ENCODE measurements around the gene RYR2. TPM values are rescaled to one million over a fixed set of nuclear protein-coding genes. Genes with fewer than 3 reads are reported as not detected.

Gene RYR2
- total and polyA plus RNA-seq, 4 donors: 9.2 to 31.2 (median 17.3) TPM

GRCh38 chr1:237223419-237223818, 181.4 kb downstream of the RYR2 start:
- Histone ChIP-seq H3K4me1 (ENCODE audit: control insufficient read depth, insufficient read depth, low read length) (peaks cover 4% of the 10 kb centered on the region), H3K9me3 (ENCODE audit: control insufficient read depth, insufficient read depth, low read length) (no peaks in the 10 kb centered on the region), H3K36me3 (ENCODE audit: control insufficient read depth, insufficient read depth, low read length) (no peaks in the 10 kb centered on the region), H3K4me3 (ENCODE audit: low read depth, low read length) (no peak overlapping the region), H3K27me3 (ENCODE audit: control insufficient read depth, insufficient read depth, low read length) (no peaks in the 10 kb centered on the region), H3K27ac (ENCODE audit: low read depth, low read length) (no peak overlapping the region)
- DNase-seq (ENCODE audit: low read depth in 4 of 6, low spot score in 6 of 6): no peak
- no CpG with 5 or more reads among the region's 2 CpGs for WGBS (ENCODE audit: insufficient coverage)

- H3K4me1 ChIP-seq (ENCODE audit: control insufficient read depth, insufficient read depth, low read length): no peaks in the 10 kb centered on the region
- no peak overlapping the region for H3K4me3 ChIP-seq (ENCODE audit: low read depth, low read length)
- 89% methylated on average over 10 of the region's 13 CpGs for WGBS (ENCODE audit: insufficient coverage)
- no peaks in the 10 kb centered on the region for H3K27me3 ChIP-seq (ENCODE audit: control insufficient read depth, insufficient read depth, low read length)
- no peak overlapping the region for H3K27ac ChIP-seq (ENCODE audit: low read depth, low read length)
- DNase-seq (ENCODE audit: low read depth in 4 of 6, low spot score in 6 of 6): peak in 1 of 6 donors; percentile 47
- H3K9me3 ChIP-seq (ENCODE audit: control insufficient read depth, insufficient read depth, low read length): no peaks in the 10 kb centered on the region
- no peaks in the 10 kb centered on the region for H3K36me3 ChIP-seq (ENCODE audit: control insufficient read depth, insufficient read depth, low read length)
Observed at GRCh38 chr1:237226177-237226944, 184.4 kb downstream of the RYR2 start.

DNA sequence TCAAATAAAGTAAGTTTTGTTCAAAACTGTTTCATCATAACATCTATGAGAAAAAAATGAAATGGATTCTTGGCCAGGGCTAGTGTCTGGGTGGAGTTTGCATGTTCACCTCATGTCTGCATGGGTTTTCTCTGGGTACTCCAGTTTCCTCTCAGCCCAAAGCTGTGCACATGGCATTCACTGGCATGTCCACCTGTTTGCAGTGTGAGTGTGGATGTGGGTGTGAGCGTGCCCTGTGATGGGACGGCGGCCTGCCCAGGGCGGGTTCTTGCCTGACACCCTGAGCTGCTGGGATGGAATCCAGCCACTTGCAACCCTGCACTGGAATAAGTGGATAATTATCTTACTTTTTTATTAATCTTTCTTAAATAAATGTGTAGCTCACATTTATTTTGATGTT, 185.5 kb downstream of the RYR2 start:
- no peaks in the 10 kb centered on the region for H3K4me1 ChIP-seq (ENCODE audit: control insufficient read depth, insufficient read depth, low read length)
- WGBS (ENCODE audit: insufficient coverage): no CpG with 5 or more reads among the region's 4 CpGs
- no peak overlapping the region for H3K4me3 ChIP-seq (ENCODE audit: low read depth, low read length)
- H3K36me3 ChIP-seq (ENCODE audit: control insufficient read depth, insufficient read depth, low read length): no peaks in the 10 kb centered on the region
- no peaks in the 10 kb centered on the region for H3K27me3 ChIP-seq (ENCODE audit: control insufficient read depth, insufficient read depth, low read length)
- H3K27ac ChIP-seq (ENCODE audit: low read depth, low read length): no peak overlapping the region
- no peaks in the 10 kb centered on the region for H3K9me3 ChIP-seq (ENCODE audit: control insufficient read depth, insufficient read depth, low read length)
- DNase-seq (ENCODE audit: low read depth in 4 of 6, low spot score in 6 of 6): no peak

DNA sequence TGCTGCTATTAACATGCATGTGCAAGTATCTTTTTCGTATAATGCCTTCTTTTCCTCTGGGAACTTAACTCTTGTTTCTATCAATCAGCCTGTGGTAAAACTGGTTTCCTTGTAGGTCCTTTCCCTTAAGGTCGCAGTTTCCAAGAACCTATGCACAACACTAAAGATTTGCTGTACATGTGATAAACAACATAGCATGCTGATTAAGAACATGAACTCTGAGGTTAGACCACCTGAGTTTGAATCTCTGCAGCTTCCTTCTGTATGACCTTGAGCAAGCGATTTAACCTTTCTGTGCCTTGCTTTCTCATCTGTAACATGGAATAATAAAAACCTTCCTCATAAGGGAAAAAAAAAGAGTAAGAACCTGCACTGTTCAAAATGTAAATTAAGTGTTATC, 186.4 kb downstream of the RYR2 start:
- Histone ChIP-seq H3K4me1 (ENCODE audit: control insufficient read depth, insufficient read depth, low read length) (no peaks in the 10 kb centered on the region), H3K36me3 (ENCODE audit: control insufficient read depth, insufficient read depth, low read length) (no peaks in the 10 kb centered on the region), H3K9me3 (ENCODE audit: control insufficient read depth, insufficient read depth, low read length) (no peaks in the 10 kb centered on the region), H3K4me3 (ENCODE audit: low read depth, low read length) (no peak overlapping the region), H3K27ac (ENCODE audit: low read depth, low read length) (no peak overlapping the region), H3K27me3 (ENCODE audit: control insufficient read depth, insufficient read depth, low read length) (no peaks in the 10 kb centered on the region)
- no CpG with 5 or more reads among the region's 3 CpGs for WGBS (ENCODE audit: insufficient coverage)
- DNase-seq (ENCODE audit: low read depth in 4 of 6, low spot score in 6 of 6): no peak

DNA sequence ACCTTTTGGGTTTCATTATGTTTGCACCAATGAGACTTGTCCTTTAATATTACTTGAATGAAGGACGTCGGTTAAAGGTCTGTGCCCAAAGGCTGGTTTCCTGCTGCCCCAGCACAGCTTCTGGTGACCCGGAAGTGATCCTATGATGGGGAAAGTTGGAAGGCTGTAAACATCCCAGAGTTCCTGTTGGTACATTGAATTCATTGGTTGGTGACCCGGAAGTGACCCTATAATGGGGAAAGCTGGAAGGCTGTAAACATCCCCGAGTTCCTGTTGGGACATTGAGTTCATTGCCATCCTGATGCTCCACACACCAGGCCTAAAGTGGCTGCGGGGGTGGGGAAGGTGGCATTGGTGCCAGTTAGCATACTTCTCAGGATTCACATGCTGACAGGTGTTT, 187.3 kb downstream of the RYR2 start:
- 93% methylated on average over 4 of the region's 6 CpGs for WGBS (ENCODE audit: insufficient coverage)
- Histone ChIP-seq H3K4me1 (ENCODE audit: control insufficient read depth, insufficient read depth, low read length) (no peaks in the 10 kb centered on the region), H3K36me3 (ENCODE audit: control insufficient read depth, insufficient read depth, low read length) (no peaks in the 10 kb centered on the region), H3K4me3 (ENCODE audit: low read depth, low read length) (no peak overlapping the region), H3K27ac (ENCODE audit: low read depth, low read length) (no peak overlapping the region), H3K9me3 (ENCODE audit: control insufficient read depth, insufficient read depth, low read length) (no peaks in the 10 kb centered on the region), H3K27me3 (ENCODE audit: control insufficient read depth, insufficient read depth, low read length) (no peaks in the 10 kb centered on the region)
- DNase-seq (ENCODE audit: low read depth in 4 of 6, low spot score in 6 of 6): no peak

GRCh38 chr1:237232501-237232900, 190.5 kb downstream of the RYR2 start:
- Histone ChIP-seq H3K9me3 (ENCODE audit: control insufficient read depth, insufficient read depth, low read length) (no peaks in the 10 kb centered on the region), H3K27ac (ENCODE audit: low read depth, low read length) (no peak overlapping the region), H3K4me1 (ENCODE audit: control insufficient read depth, insufficient read depth, low read length) (no peaks in the 10 kb centered on the region), H3K36me3 (ENCODE audit: control insufficient read depth, insufficient read depth, low read length) (no peaks in the 10 kb centered on the region), H3K27me3 (ENCODE audit: control insufficient read depth, insufficient read depth, low read length) (no peaks in the 10 kb centered on the region), H3K4me3 (ENCODE audit: low read depth, low read length) (no peak overlapping the region)
- 49% methylated on average over 3 of the region's 4 CpGs for WGBS (ENCODE audit: insufficient coverage)
- DNase-seq (ENCODE audit: low read depth in 4 of 6, low spot score in 6 of 6): no peak

DNA sequence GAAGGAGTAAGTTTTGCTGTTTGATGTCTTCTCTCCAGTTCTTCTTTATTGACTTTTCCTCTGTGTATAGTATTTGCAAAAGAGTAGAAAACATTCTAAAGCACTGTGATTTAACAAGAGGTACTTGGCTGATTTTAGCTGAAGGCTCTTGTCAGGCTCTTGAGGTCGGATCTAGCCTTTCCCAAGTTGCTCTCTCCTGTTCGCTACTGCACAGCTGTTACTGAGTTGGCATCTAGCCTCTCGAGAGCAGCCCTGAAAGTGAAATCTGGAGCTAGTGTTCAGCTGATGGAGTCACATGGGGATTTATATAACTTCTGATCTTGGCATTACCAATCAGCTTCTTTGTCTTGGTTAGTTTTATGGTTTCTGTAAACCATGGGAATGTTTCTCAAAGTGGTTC, 193.1 kb downstream of the RYR2 start:
- WGBS (ENCODE audit: insufficient coverage): 69% methylated on average over 2 of the region's 3 CpGs
- H3K27ac ChIP-seq (ENCODE audit: low read depth, low read length): no peak overlapping the region

DNA sequence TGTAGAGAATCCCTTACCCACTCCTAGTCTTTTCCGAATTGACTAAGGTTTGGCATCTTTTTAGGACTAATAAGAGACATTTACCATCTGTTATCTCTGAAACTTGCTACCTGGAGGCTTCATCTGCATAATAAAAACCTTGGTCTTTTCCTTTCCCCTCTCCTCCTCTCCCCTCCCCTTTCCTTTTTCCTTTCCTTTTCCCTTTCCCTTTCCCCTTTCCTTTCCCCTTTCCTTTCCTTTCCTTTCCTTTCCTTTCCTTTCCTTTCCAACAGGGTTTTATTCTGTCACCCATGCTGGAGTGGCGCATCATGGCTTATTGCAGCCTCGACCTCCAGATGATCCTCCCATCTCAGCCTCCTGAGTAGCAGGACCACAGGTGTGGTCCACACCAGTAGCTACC, 195.7 kb downstream of the RYR2 start:
- H3K27me3 ChIP-seq (ENCODE audit: control insufficient read depth, insufficient read depth, low read length): no peaks in the 10 kb centered on the region
- no peak for DNase-seq (ENCODE audit: low read depth in 4 of 6, low spot score in 6 of 6)
- no peaks in the 10 kb centered on the region for H3K4me1 ChIP-seq (ENCODE audit: control insufficient read depth, insufficient read depth, low read length)
- WGBS (ENCODE audit: insufficient coverage): 89% methylated on average over 1 of the region's 3 CpGs
- no peaks in the 10 kb centered on the region for H3K9me3 ChIP-seq (ENCODE audit: control insufficient read depth, insufficient read depth, low read length)
- H3K27ac ChIP-seq (ENCODE audit: low read depth, low read length): no peak overlapping the region
- no peaks in the 10 kb centered on the region for H3K36me3 ChIP-seq (ENCODE audit: control insufficient read depth, insufficient read depth, low read length)
- no peak overlapping the region for H3K4me3 ChIP-seq (ENCODE audit: low read depth, low read length)

More for the DNA sequence above, 193.1 kb downstream of the RYR2 start:
- DNase-seq (ENCODE audit: low read depth in 4 of 6, low spot score in 6 of 6): no peak
- Histone ChIP-seq H3K36me3 (ENCODE audit: control insufficient read depth, insufficient read depth, low read length) (no peaks in the 10 kb centered on the region), H3K4me1 (ENCODE audit: control insufficient read depth, insufficient read depth, low read length) (no peaks in the 10 kb centered on the region), H3K9me3 (ENCODE audit: control insufficient read depth, insufficient read depth, low read length) (no peaks in the 10 kb centered on the region), H3K4me3 (ENCODE audit: low read depth, low read length) (no peak overlapping the region), H3K27me3 (ENCODE audit: control insufficient read depth, insufficient read depth, low read length) (no peaks in the 10 kb centered on the region)

GRCh38 chr1:237239248-237239647, 197.3 kb downstream of the RYR2 start:
- Histone ChIP-seq H3K4me3 (ENCODE audit: low read depth, low read length) (no peak overlapping the region), H3K36me3 (ENCODE audit: control insufficient read depth, insufficient read depth, low read length) (no peaks in the 10 kb centered on the region), H3K4me1 (ENCODE audit: control insufficient read depth, insufficient read depth, low read length) (no peaks in the 10 kb centered on the region), H3K27ac (ENCODE audit: low read depth, low read length) (no peak overlapping the region), H3K9me3 (ENCODE audit: control insufficient read depth, insufficient read depth, low read length) (no peaks in the 10 kb centered on the region), H3K27me3 (ENCODE audit: control insufficient read depth, insufficient read depth, low read length) (no peaks in the 10 kb centered on the region)
- 78% methylated on average over 4 of the region's 6 CpGs for WGBS (ENCODE audit: insufficient coverage)
- peak in 1 of 6 donors; percentile 23 for DNase-seq (ENCODE audit: low read depth in 4 of 6, low spot score in 6 of 6)

GRCh38 chr1:237241038-237241437, 199.1 kb downstream of the RYR2 start:
- H3K4me1 ChIP-seq (ENCODE audit: control insufficient read depth, insufficient read depth, low read length): no peaks in the 10 kb centered on the region
- DNase-seq (ENCODE audit: low read depth in 4 of 6, low spot score in 6 of 6): no peak
- H3K36me3 ChIP-seq (ENCODE audit: control insufficient read depth, insufficient read depth, low read length): no peaks in the 10 kb centered on the region
- no peak overlapping the region for H3K4me3 ChIP-seq (ENCODE audit: low read depth, low read length)
- no peak overlapping the region for H3K27ac ChIP-seq (ENCODE audit: low read depth, low read length)
- H3K9me3 ChIP-seq (ENCODE audit: control insufficient read depth, insufficient read depth, low read length): peaks cover 2% of the 10 kb centered on the region
- H3K27me3 ChIP-seq (ENCODE audit: control insufficient read depth, insufficient read depth, low read length): no peaks in the 10 kb centered on the region
- no CpG with 5 or more reads among the region's 3 CpGs for WGBS (ENCODE audit: insufficient coverage)
